Measurements from ENCODE around the gene USP4. TPM values are rescaled to one million over a fixed set of nuclear protein-coding genes. Genes with fewer than 3 reads are reported as not detected.
A peak's percentile ranks its signal among the peaks of the same experiment; 100 is the strongest.
"Not testable (repeated sequence)": the region's sequence is repeated elsewhere in the genome, so short reads cannot be mapped to it uniquely, and the experiment has no call there.

USP4 gene
- total RNA-seq, 2 experiments from 2014 or later: 94.3 to 95.2 TPM

- Mint-ChIP-seq H3K27ac (no peak overlapping the region), H3K27me3 (no peaks in the 10 kb centered on the region), H3K4me3 (no peak overlapping the region), H3K9me3 (no peaks in the 10 kb centered on the region), H3K36me3 (ENCODE audit: low read depth) (peaks cover 86% of the 10 kb centered on the region), H3K4me1 (ENCODE audit: low read depth) (peaks cover 21% of the 10 kb centered on the region)
- Histone ChIP-seq H3K9me3 (ENCODE audit: control insufficient read depth in 1 of 2, insufficient read depth in 1 of 2, low read length in 2 of 2) (no peaks in the 10 kb centered on the region), H3K4me1 (ENCODE audit: insufficient read depth, low read length) (peaks cover 16% of the 10 kb centered on the region), H3K27me3 (ENCODE audit: control insufficient read depth in 1 of 2, insufficient read depth in 2 of 2, low read length in 2 of 2) (no peaks in the 10 kb centered on the region), H3K36me3 (ENCODE audit: insufficient read depth, low read length) (peaks cover 83% of the 10 kb centered on the region), H3K4me3 (ENCODE audit: low read length) (no peak overlapping the region), H3K27ac (ENCODE audit: low read depth in 1 of 2, low read length in 2 of 2) (no peak overlapping the region)
- intact Hi-C loops (cut with DNase I, micrococcal nuclease): no loop called here
- CTCF ChIA-PET: no interaction called here
- POLR2A ChIA-PET: no interaction called here
- no peak for TF ChIP-seq CTCF (IDR thresholded peaks at IDR 0.05)
- no peak for DNase-seq
- ATAC-seq (ENCODE audit: poor library complexity): no peak
Observed at GRCh38 chr3:49329186-49329585, 10.7 kb downstream of the USP4 start.

GRCh38 chr3:49328350-49328749 is 11.5 kb downstream of the USP4 start:
- H3K4me3 Mint-ChIP-seq; H3K27ac ChIP-seq (ENCODE audit: low read depth in 1 of 2, low read length in 2 of 2); intact Hi-C loops (cut with DNase I, micrococcal nuclease); H3K27me3 Mint-ChIP-seq; CTCF ChIA-PET; H3K27ac Mint-ChIP-seq; H3K9me3 Mint-ChIP-seq; H3K4me3 ChIP-seq (ENCODE audit: low read length); ATAC-seq (ENCODE audit: poor library complexity); H3K9me3 ChIP-seq (ENCODE audit: control insufficient read depth in 1 of 2, insufficient read depth in 1 of 2, low read length in 2 of 2); H3K27me3 ChIP-seq (ENCODE audit: control insufficient read depth in 1 of 2, insufficient read depth in 2 of 2, low read length in 2 of 2); POLR2A ChIA-PET; DNase-seq: not testable (repeated sequence)
- peaks cover 86% of the 10 kb centered on the region for H3K36me3 Mint-ChIP-seq (ENCODE audit: low read depth)
- Histone ChIP-seq H3K4me1 (ENCODE audit: insufficient read depth, low read length) (peaks cover 13% of the 10 kb centered on the region), H3K36me3 (ENCODE audit: insufficient read depth, low read length) (peaks cover 83% of the 10 kb centered on the region)
- peaks cover 12% of the 10 kb centered on the region for H3K4me1 Mint-ChIP-seq (ENCODE audit: low read depth)

GRCh38 chr3:49327485-49327884 is 12.4 kb downstream of the USP4 start:
- no peak for TF ChIP-seq CTCF (IDR thresholded peaks at IDR 0.05)
- H3K27ac ChIP-seq (ENCODE audit: low read depth in 1 of 2, low read length in 2 of 2): no peak overlapping the region
- POLR2A ChIA-PET: no interaction called here
- DNase-seq (peak in 1 of 14 experiments; percentile 26), ATAC-seq (ENCODE audit: poor library complexity) (no peak)
- H3K36me3 Mint-ChIP-seq (ENCODE audit: low read depth): peaks cover 81% of the 10 kb centered on the region
- peaks cover 4% of the 10 kb centered on the region for H3K4me1 ChIP-seq (ENCODE audit: insufficient read depth, low read length)
- CTCF ChIA-PET: interaction anchor here (1.0 kb wide), 1 partner anchor 122 kb away, joined by 4 read pairs; no protein-coding TSS in a partner anchor
- intact Hi-C loops (cut with DNase I, micrococcal nuclease): no loop called here
- H3K27ac Mint-ChIP-seq: no peak overlapping the region
- no peaks in the 10 kb centered on the region for H3K27me3 ChIP-seq (ENCODE audit: control insufficient read depth in 1 of 2, insufficient read depth in 2 of 2, low read length in 2 of 2)
- H3K27me3 Mint-ChIP-seq: no peaks in the 10 kb centered on the region
- H3K4me3 ChIP-seq (ENCODE audit: low read length): no peak overlapping the region
- H3K9me3 ChIP-seq (ENCODE audit: control insufficient read depth in 1 of 2, insufficient read depth in 1 of 2, low read length in 2 of 2): no peaks in the 10 kb centered on the region
- H3K4me1 Mint-ChIP-seq (ENCODE audit: low read depth): peaks cover 4% of the 10 kb centered on the region
- no peak overlapping the region for H3K4me3 Mint-ChIP-seq
- peaks cover 85% of the 10 kb centered on the region for H3K36me3 ChIP-seq (ENCODE audit: insufficient read depth, low read length)
- H3K9me3 Mint-ChIP-seq: no peaks in the 10 kb centered on the region

- H3K27ac Mint-ChIP-seq: no peak overlapping the region
- no peak overlapping the region for H3K4me3 ChIP-seq (ENCODE audit: low read length)
- no peak overlapping the region for H3K4me3 Mint-ChIP-seq
- H3K27ac ChIP-seq (ENCODE audit: low read depth in 1 of 2, low read length in 2 of 2): no peak overlapping the region
- no peaks in the 10 kb centered on the region for H3K4me1 Mint-ChIP-seq (ENCODE audit: low read depth)
- H3K36me3 Mint-ChIP-seq (ENCODE audit: low read depth): peaks cover 87% of the 10 kb centered on the region
- no peaks in the 10 kb centered on the region for H3K9me3 ChIP-seq (ENCODE audit: control insufficient read depth in 1 of 2, insufficient read depth in 1 of 2, low read length in 2 of 2)
- ATAC-seq (ENCODE audit: poor library complexity) (no peak), DNase-seq (no peak)
- intact Hi-C loops (cut with DNase I, micrococcal nuclease): no loop called here
- no peaks in the 10 kb centered on the region for H3K9me3 Mint-ChIP-seq
- H3K4me1 ChIP-seq (ENCODE audit: insufficient read depth, low read length): no peaks in the 10 kb centered on the region
- CTCF ChIA-PET: interaction anchor here (1.2 kb wide), 1 partner anchor 15 kb away, joined by 3 read pairs; the partner anchor contains the start of gene USP4
- POLR2A ChIA-PET: interaction anchor here (1.1 kb wide), 1 partner anchor 15 kb away, joined by 4 read pairs; the partner anchor contains the start of gene USP4
- H3K27me3 ChIP-seq (ENCODE audit: control insufficient read depth in 1 of 2, insufficient read depth in 2 of 2, low read length in 2 of 2): no peaks in the 10 kb centered on the region
- no peak for TF ChIP-seq CTCF (IDR thresholded peaks at IDR 0.05)
- no peaks in the 10 kb centered on the region for H3K27me3 Mint-ChIP-seq
- peaks cover 89% of the 10 kb centered on the region for H3K36me3 ChIP-seq (ENCODE audit: insufficient read depth, low read length)
Observed at GRCh38 chr3:49324768-49325167, 15.1 kb downstream of the USP4 start.

All from CD4-positive, alpha-beta T cell (primary cell).